Thyroid gland (tissue), 4 donors: Measurements from ENCODE around the gene ZP3.

Experiments used
- CTCF ChIP-seq, 6 experiments: fragments of 200-600 bp in 3 of 6; fragments of 450-650 bp in 3 of 6; sonication (generic) in 3 of 6; IDR thresholded peaks; one replicate each; pipeline ENCODE4 v1.5.1; 2016 to 2019; ENCODE audit warnings: antibody characterized with exemption in 6 of 6, mild to moderate bottlenecking in 2 of 6, inconsistent platforms in 1 of 6, moderate library complexity in 1 of 6
- POLR2A ChIP-seq, 2 donors: fragments of 450-650 bp; IDR thresholded peaks; one replicate each; pipeline ENCODE4 v1.6.1; 2017; ENCODE audit warnings: antibody characterized with exemption in 2 of 2, mild to moderate bottlenecking in 2 of 2, moderate library complexity in 1 of 2

- TF ChIP-seq POLR2A (IDR thresholded peaks at IDR 0.05) (no peak), CTCF (IDR thresholded peaks at IDR 0.05) (no peak)
Measured at GRCh38 chr7:76381814-76382213, 42.9 kb upstream of the ZP3 start.
